ENCODE results near the gene ZFAND2A.
"Not testable (repeated sequence)": the region's sequence is repeated elsewhere in the genome, so short reads cannot be mapped to it uniquely, and the experiment has no call there.

Gene ZFAND2A

GRCh38 chr7:1149351-1149794, 10.6 kb downstream of the ZFAND2A start:
- H4K20me1 ChIP-seq, result peaks cover 0 to 52% (median 12%) of the 10 kb centered on the region in 11 experiments; a peak in 12 of 22 replicates
- peaks cover 51 to 57% (median 53%) of the 10 kb centered on the region in 11 experiments for H3K36me3 ChIP-seq
- H3K4me3 ChIP-seq, result no peak overlapping the region
- H3K27me3 ChIP-seq, result no peaks in the 10 kb centered on the region
- no peak for TF ChIP-seq Cebpa-rat (IDR thresholded peaks at IDR 0.05)
- no peak overlapping the region for H3K4me2 ChIP-seq
- peaks cover 0 to 4% (median under 1%) of the 10 kb centered on the region in 10 experiments; a peak in 7 of 20 replicates for H3K4me1 ChIP-seq
- no peaks in the 10 kb centered on the region for H3K9me3 ChIP-seq (replicated peaks in 1 of 11)
- peak overlapping the region in 2 of 11 experiments; percentile 26 to 33; a peak in 1 of 22 replicates for H3K9ac ChIP-seq
- no peak overlapping the region for H3K27ac ChIP-seq

GRCh38 chr7:1147873-1148272, 12.1 kb downstream of the ZFAND2A start:
- H3K4me1 ChIP-seq, result peaks cover 0 to 11% (median 4%) of the 10 kb centered on the region in 10 experiments; a peak in 8 of 20 replicates
- peaks cover 0 to 38% (median 10%) of the 10 kb centered on the region in 11 experiments; a peak in 10 of 22 replicates for H4K20me1 ChIP-seq
- H3K27me3 ChIP-seq; H3K4me3 ChIP-seq; H3K9me3 ChIP-seq (replicated peaks in 1 of 11); H3K4me2 ChIP-seq; H3K27ac ChIP-seq; H3K9ac ChIP-seq: not testable (repeated sequence)
- H3K36me3 ChIP-seq, result peaks cover 36 to 42% (median 38%) of the 10 kb centered on the region in 11 experiments

- H3K9ac ChIP-seq, result peak overlapping the region in 2 of 11 experiments; percentile 8 to 26; a peak in 1 of 22 replicates
- H3K4me3 ChIP-seq, result no peak overlapping the region
- H3K27ac ChIP-seq, result no peak overlapping the region
- no peaks in the 10 kb centered on the region for H3K9me3 ChIP-seq (replicated peaks in 1 of 11)
- peaks cover 8 to 28% (median 15%) of the 10 kb centered on the region in 10 experiments; a peak in 18 of 20 replicates for H3K4me1 ChIP-seq
- no peaks in the 10 kb centered on the region for H3K27me3 ChIP-seq
- H3K36me3 ChIP-seq, result peaks cover 2 to 7% (median 3%) of the 10 kb centered on the region in 11 experiments; a peak in 12 of 22 replicates
- H4K20me1 ChIP-seq, result peaks cover 0 to 9% (median 0%) of the 10 kb centered on the region in 11 experiments; a peak in 4 of 22 replicates
- no peak for TF ChIP-seq Cebpa-rat (IDR thresholded peaks at IDR 0.05)
- peak overlapping the region in 1 of 11 experiments; percentile 5; a peak in 2 of 22 replicates for H3K4me2 ChIP-seq
Observed at GRCh38 chr7:1144269-1144771, 15.7 kb downstream of the ZFAND2A start.

- H3K4me2 ChIP-seq; H3K9ac ChIP-seq; H3K27ac ChIP-seq; H3K27me3 ChIP-seq; H3K9me3 ChIP-seq (replicated peaks in 1 of 11); H3K36me3 ChIP-seq; H4K20me1 ChIP-seq; H3K4me3 ChIP-seq: not testable (repeated sequence)
- peaks cover 14 to 36% (median 21%) of the 10 kb centered on the region in 10 experiments for H3K4me1 ChIP-seq
Observed at GRCh38 chr7:1143031-1143430, 17.0 kb downstream of the ZFAND2A start.

- TF ChIP-seq Cebpa-rat (IDR thresholded peaks at IDR 0.05), result no peak
- no peak overlapping the region for H3K9ac ChIP-seq
Observed at GRCh38 chr7:1142051-1142635, 17.9 kb downstream of the ZFAND2A start.

GRCh38 chr7:1141651-1142050, 18.3 kb downstream of the ZFAND2A start:
- no peak overlapping the region for H3K9ac ChIP-seq
- TF ChIP-seq Cebpa-rat (IDR thresholded peaks at IDR 0.05), result no peak
- no peaks in the 10 kb centered on the region for H3K36me3 ChIP-seq
- H3K9me3 ChIP-seq (replicated peaks in 1 of 11), result no peaks in the 10 kb centered on the region
- peaks cover 0 to 8% (median 0%) of the 10 kb centered on the region in 11 experiments; a peak in 1 of 22 replicates for H4K20me1 ChIP-seq
- H3K27ac ChIP-seq, result no peak overlapping the region
- H3K4me2 ChIP-seq, result no peak overlapping the region
- H3K4me3 ChIP-seq, result no peak overlapping the region
- H3K4me1 ChIP-seq, result peaks cover 24 to 46% (median 31%) of the 10 kb centered on the region in 10 experiments
- no peaks in the 10 kb centered on the region for H3K27me3 ChIP-seq

More at GRCh38 chr7:1142051-1142635, 17.9 kb downstream of the ZFAND2A start:
- peak overlapping the region in 1 of 11 experiments; percentile 5; a peak in 1 of 22 replicates for H3K4me2 ChIP-seq
- H3K27me3 ChIP-seq, result no peaks in the 10 kb centered on the region
- H3K4me3 ChIP-seq, result no peak overlapping the region
- H3K9me3 ChIP-seq (replicated peaks in 1 of 11), result no peaks in the 10 kb centered on the region
- H4K20me1 ChIP-seq, result peaks cover 0 to 8% (median 0%) of the 10 kb centered on the region in 11 experiments; a peak in 1 of 22 replicates
- no peak overlapping the region for H3K27ac ChIP-seq
- H3K4me1 ChIP-seq, result peaks cover 19 to 41% (median 26%) of the 10 kb centered on the region in 10 experiments
- H3K36me3 ChIP-seq, result no peaks in the 10 kb centered on the region

- peaks cover 26 to 47% (median 32%) of the 10 kb centered on the region in 10 experiments for H3K4me1 ChIP-seq
- TF ChIP-seq Cebpa-rat (IDR thresholded peaks at IDR 0.05), result no peak
- no peak overlapping the region for H3K27ac ChIP-seq
- H3K36me3 ChIP-seq, result no peaks in the 10 kb centered on the region
- peaks cover 0 to 8% (median 0%) of the 10 kb centered on the region in 11 experiments; a peak in 1 of 22 replicates for H4K20me1 ChIP-seq
- H3K27me3 ChIP-seq, result no peaks in the 10 kb centered on the region
- no peak overlapping the region for H3K4me3 ChIP-seq
- H3K4me2 ChIP-seq, result peak overlapping the region in 10 of 11 experiments; percentile 20 to 58 (median 36); a peak in 14 of 22 replicates
- no peak overlapping the region for H3K9ac ChIP-seq
- no peaks in the 10 kb centered on the region for H3K9me3 ChIP-seq (replicated peaks in 1 of 11)
Observed at GRCh38 chr7:1140476-1141104, 19.4 kb downstream of the ZFAND2A start.

- TF ChIP-seq Cebpa-rat (IDR thresholded peaks at IDR 0.05), result no peak
- peak overlapping the region; percentile 76 to 92 (median 83) for H3K9ac ChIP-seq
- H4K20me1 ChIP-seq, result no peaks in the 10 kb centered on the region; a peak in 1 of 22 replicates
- peak overlapping the region; percentile 86 to 99 (median 94) for H3K4me2 ChIP-seq
- H3K9me3 ChIP-seq (replicated peaks in 1 of 11), result peaks cover 0 to 1% (median 0%) of the 10 kb centered on the region in 11 experiments; a peak in 2 of 22 replicates
- H3K27ac ChIP-seq, result peak overlapping the region; percentile 30 to 87 (median 77); a peak in 21 of 22 replicates
- no peaks in the 10 kb centered on the region for H3K27me3 ChIP-seq
- H3K4me3 ChIP-seq, result peak overlapping the region; percentile 66 to 91 (median 81)
- peaks cover 0 to 7% (median 3%) of the 10 kb centered on the region in 11 experiments; a peak in 9 of 22 replicates for H3K36me3 ChIP-seq
- H3K4me1 ChIP-seq, result peaks cover 26 to 39% (median 31%) of the 10 kb centered on the region in 10 experiments
Observed at GRCh38 chr7:1137517-1138167, 22.4 kb downstream of the ZFAND2A start.
